Midbrain (tissue), 1 donor: ENCODE measurements around the gene ABCG5.

Source experiments
- DNase-seq: peaks from one replicate; lab custom pipeline; 2025; lab: John Stamatoyannopoulos, UW

The ABCG5 gene

DNA sequence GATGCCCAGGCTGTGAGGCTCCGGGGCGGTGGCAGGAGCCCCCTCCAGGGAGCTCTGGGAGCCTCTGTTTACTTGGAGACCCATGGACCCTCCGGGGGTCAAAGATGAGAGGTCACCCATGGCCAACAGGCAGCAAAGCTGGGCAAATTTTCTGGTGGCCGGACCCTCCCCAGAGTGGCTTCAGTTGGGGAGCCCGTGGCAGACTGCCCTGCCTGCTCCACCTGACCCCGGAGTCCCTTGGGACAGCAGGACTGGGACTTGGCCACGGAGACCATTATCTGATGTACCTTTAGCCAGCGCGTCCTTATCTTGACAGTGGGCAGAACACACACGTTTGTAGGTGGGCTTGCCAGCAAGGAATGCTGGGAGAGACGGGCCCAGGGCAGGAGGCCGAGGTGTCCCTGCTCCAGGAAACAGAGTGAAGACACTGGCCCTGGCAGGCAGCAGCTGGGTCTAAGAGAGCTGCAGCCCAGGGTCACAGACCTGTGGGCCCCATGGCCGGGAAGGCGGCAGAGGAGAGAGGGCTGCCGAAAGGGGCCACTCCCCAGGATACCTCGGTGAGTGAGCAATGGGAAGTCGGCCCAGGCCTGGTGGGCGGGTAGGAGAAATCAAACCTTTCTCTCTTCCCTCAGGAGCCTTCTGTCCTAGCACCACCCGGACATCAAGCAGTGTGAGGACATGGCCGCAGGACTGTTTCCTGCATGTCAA lies at the start of gene ABCG5, which contains the start of gene ABCG8:
ABCG5 (minus strand) TSS at position 280 of the 708 bp plus-strand sequence; CDS start at position 120, 160 bp downstream.
ABCG8 (plus strand) TSS at position 412 of the 708 bp plus-strand sequence; CDS start at position 495, 83 bp downstream.
- no peak for DNase-seq

DNA sequence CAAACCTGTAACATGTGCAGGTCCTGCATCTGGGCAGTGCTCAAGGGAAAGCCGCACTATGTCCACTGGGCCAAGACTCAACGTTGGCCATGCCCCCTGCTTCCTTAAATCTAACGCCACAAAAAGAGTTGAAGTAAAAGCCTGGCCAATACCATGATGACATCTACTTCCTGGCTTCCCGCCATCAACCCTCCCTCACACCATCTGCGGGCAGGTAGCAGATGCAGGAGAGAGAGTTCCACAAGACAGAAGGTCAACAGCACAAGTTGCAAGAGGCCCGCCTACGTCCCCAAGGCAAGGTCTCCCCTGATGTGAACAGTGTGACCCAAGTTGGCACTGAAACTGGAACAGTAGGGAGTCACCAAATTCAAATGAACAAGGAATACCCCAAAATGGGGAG lies 48.5 kb upstream of the ABCG5 start:
- no peak for DNase-seq

DNA sequence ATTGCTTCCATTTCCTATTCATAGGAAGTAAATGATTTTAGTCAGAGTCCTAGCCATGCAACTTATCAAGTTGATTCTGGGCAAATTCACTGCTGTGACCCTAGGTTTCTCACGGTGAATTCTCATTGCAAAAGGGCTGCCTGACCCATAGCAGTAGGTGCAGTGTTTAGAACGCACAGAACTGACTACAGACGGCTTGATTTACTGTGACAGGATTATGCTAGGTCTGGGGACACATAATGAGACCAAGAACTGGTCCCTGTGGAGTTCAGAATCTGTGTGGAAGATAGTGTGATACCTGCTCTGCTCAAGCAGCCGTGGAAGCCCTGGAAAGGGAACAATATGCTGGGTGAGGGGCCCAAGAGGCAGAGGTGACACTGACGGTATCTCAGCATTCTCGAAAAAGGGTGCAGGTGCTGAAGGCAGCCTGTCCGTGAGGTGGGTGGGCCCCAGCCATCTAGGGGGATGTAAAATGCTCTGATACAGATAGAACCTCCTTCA lies 46.5 kb upstream of the ABCG5 start:
- DNase-seq: no peak

DNA sequence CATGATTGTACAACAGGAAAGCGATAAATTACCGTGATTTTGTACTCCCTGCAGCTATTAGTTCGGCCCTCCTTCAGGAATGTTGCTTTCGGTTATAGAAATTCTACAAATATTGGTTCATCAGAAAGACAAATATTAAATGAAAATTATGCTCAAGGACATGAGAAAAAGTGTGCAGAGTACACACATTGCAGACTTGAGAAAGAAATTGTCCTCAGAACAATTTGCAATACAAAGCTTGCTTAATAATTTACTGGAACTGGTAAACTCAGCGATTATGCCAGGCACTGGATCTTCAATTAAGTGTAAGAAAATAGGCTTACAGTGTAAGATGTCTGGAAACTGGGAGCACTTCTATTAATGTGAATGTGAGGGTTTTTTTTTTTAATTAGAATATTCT lies 46.0 kb upstream of the ABCG5 start:
- no peak for DNase-seq

DNA sequence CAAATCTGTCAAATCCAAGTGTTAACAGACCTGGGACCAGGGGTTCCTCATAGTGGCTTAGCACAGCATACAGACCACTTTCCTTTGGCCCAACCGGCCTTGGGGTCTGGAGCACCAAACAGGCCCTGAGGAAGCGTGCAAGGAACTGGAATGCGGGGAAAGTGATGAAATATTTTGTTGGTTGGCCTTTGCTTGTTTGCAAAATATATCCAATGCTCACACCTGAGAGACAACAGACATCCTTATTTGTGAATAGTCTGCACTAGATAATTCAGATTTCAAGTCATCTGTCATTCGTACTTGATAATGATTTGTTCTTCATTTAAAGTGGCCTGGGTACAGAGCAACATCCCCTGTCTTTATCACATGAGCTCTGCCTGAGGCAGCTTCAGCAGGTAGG lies 43.7 kb upstream of the ABCG5 start:
- DNase-seq: no peak

DNA sequence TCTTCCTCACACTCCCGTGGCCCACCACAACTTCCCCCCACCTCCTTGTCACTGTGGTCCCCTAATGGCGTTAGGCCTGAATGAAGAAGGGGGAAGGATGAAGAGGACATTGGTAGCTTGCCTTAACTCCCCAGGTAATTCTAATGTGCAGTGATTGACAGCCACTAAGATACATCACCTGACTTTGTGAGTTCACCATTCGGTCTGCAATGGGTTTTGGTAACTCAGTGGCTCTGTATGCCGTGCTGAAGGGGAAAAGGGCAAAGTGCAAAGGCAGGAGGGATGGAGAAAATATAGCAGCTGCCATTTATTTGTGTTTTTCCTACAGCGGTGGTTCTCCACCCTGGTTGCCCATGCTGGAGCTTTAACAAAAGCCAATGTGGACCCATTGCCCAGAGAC lies 42.3 kb upstream of the ABCG5 start:
- DNase-seq: no peak

DNA sequence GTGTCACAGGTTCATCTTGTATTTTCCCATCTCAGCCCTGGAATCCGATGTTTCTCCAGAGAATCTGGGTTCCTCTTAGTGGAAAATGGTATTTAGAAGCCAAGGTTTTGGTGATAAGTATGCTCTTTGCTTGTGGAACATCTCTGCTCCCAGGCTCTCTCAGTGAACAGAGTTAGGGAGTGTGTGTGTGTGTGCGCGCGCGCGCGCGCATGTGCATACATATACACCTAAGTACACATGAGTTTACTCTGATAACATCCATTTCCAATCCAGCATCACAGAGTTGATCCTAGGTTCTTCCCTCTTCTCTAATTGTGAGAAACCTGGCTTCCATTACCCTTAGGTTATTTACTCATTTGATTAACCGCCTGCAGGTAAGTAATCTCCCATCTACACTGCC lies 41.8 kb upstream of the ABCG5 start:
- DNase-seq: no peak

DNA sequence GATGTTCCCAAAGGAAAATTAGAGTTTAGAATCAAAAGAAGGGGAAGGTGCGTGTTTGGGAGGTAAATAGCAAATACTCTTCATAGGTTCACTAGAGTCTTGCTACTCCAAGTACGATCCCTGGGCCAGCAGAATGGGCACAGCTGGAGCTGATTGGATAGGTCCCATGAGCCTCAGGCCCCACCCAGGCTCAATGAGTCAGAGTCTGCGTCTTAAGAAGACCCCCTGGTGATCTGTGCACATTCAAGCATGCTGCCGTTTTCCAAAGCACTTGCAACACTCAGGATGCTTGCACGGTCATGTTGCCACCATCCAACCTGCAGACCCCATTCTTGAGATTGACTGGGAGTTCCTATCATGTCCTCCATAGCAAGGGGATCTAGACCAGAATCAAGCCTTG lies 40.6 kb upstream of the ABCG5 start:
- no peak for DNase-seq

DNA sequence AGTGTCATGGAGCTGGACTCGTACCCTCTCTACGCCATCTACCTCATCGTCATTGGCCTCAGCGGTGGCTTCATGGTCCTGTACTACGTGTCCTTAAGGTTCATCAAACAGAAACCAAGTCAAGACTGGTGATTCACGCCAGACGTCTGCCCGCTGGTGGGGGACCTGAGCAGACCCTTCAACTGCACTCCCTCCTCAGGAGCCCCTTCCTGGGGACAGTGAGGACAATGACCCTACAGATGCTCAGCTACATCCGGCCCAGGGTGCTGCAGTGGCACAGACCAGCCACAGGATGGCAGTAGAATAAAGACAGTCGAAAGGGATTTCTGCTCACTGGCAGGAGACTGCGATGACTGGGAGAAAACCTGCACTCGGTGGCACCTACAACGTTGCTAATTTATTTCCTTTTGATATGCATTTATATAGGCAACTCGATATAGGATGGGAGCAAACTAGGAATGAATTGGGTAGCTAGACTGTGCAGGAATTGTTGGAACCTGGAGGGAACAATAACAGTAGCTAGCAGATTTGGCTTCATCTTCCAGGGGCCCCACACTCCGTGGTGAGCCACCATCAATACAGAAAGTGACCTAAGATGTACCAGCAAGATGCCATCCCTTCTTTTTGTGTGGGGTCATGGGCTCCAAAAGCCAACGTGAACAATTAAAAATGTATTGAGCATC lies 39.3 kb upstream of the ABCG5 start:
- peak; percentile 68 for DNase-seq

DNA sequence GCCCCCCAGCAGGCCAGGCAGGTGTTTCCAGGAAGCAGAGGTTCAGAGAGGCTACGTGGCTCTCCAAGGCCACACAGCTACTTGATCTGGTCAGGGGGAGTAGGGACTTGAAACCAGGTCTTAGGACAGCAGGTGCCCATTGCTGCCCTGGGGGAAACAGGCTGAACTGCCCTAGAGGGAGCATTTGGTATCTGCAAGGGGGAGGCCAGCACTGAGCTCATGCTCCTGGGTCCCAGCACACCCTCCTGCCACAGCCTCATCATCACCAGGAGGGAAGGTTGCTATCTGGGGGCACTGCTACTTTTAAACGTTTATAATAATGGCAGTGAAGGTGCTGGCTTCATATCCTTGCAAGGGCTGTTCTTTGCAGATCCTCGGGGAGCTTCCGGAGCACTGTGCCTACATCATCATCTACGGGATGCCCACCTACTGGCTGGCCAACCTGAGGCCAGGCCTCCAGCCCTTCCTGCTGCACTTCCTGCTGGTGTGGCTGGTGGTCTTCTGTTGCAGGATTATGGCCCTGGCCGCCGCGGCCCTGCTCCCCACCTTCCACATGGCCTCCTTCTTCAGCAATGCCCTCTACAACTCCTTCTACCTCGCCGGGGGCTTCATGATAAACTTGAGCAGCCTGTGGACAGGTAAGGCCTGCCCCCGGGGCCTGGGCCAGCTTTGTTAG lies 36.3 kb upstream of the ABCG5 start:
- no peak for DNase-seq

DNA sequence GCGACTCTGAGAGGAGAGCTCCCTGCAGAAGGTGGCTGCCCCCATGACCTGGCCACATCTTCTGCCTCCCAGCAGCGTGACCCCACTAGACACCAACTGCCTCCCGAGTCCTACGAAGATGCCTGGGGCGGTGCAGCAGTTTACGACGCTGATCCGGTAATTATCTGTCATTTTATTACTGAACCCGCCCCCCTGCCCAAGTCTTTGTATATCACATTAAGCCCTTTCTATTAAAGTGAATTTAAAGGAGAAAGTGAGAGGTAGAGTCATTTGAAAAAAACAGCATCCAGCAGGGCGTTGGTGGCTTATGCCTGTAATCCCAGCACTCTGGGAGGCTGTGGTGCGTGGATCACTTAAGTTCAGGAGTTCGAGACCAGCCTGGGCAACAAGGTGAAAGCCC lies 33.5 kb upstream of the ABCG5 start:
- no peak for DNase-seq

DNA sequence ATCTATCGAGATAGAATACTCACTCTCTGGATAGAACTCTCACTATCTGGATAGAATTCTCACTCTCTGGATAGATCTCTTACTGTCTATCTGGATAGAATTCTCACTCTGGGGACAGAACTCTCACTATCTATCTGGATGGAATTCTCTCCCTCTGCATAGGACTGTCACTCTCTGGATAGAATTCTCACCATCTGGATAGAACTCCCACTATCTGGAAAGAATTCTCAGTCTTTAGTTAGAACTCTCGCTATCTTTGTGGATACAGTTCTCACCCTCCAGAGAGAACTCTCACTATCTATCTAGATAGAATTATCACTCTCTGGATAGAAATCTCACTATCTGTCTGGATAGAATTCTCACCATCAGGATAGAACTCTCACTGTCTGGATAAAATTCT lies 16.7 kb upstream of the ABCG5 start:
- no peak for DNase-seq

DNA sequence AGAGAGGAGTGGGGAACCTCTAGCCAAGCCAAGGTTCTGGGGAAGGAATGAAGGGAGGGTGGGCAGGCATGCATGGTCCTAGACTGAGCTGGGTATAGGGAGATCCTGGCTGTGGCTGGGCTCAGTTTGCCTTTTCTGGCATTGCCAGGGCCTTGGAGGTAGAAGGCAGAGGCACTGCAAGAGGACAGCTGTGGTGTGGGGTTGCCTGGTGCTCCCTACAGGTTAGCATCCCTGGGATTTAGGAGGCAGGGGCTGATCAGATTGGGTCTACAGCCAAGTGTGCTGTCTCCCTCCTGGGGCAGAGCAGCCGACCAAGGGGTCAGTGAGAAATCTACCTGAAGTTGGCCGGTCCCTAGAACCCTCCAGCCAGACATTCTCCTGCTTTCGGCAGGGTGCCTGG lies 16.0 kb upstream of the ABCG5 start:
- DNase-seq: no peak

DNA sequence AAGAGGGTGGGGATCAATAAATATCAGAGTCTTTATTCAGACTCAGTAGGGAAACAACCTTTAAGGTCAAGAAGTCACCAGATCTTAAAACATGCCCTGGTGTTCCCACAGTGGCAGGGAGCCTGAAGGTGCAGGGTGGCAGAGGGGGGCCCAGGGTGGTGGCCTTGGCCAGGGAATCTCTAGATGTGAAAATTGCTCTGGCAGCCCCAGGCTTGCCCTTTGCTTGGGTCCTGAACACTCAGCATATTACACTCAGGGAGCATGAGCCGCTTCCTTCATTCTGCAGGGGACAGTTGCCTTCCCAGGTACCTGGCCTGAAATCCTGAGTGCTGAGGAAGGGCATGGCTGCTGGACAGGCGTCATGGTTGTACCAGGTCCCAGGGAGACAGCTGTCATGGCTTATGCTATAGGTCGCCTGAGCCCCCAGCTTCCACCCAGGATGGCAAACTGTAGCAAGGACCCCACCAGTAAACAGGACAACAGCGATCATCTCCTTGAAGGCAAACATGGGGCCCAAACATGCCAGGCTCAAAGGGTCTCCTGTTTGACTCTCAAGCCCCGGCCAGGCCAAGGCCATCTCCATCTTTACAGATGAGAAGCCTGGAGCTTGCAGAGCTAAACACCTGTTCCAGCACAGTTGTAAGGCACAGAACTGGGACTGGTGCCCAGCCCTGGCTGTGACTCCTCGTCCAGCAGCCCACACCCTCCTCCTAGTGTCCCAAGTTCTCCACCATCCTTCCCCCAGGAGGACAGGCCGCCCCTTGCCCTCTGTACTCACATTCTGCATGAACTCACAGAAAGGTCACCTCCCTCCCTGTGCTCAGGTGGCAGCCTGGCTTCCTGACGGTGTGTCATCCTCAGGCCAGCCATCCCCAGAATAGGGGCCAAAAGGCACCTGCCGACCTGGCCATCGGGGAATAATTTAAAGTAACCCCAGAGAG lies 14.8 kb upstream of the ABCG5 start:
- no peak for DNase-seq

DNA sequence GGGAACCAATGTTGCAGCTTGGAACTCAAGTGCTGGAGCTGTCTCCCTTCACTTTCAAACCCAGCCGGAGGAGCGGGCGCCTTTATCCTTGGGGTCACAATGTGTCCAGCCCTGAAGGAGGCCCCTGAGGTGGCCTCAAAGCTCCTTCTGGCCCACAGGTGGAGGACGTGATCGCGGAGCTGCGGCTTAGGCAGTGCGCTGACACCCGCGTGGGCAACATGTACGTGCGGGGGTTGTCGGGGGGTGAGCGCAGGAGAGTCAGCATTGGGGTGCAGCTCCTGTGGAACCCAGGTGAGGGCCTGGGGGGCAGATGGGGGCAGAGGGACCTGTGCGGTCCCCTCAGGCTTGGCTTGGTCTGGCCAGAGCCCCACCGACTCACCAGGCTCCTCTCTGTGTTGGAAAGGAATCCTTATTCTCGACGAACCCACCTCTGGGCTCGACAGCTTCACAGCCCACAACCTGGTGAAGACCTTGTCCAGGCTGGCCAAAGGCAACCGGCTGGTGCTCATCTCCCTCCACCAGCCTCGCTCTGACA lies 13.6 kb upstream of the ABCG5 start:
- DNase-seq: no peak

DNA sequence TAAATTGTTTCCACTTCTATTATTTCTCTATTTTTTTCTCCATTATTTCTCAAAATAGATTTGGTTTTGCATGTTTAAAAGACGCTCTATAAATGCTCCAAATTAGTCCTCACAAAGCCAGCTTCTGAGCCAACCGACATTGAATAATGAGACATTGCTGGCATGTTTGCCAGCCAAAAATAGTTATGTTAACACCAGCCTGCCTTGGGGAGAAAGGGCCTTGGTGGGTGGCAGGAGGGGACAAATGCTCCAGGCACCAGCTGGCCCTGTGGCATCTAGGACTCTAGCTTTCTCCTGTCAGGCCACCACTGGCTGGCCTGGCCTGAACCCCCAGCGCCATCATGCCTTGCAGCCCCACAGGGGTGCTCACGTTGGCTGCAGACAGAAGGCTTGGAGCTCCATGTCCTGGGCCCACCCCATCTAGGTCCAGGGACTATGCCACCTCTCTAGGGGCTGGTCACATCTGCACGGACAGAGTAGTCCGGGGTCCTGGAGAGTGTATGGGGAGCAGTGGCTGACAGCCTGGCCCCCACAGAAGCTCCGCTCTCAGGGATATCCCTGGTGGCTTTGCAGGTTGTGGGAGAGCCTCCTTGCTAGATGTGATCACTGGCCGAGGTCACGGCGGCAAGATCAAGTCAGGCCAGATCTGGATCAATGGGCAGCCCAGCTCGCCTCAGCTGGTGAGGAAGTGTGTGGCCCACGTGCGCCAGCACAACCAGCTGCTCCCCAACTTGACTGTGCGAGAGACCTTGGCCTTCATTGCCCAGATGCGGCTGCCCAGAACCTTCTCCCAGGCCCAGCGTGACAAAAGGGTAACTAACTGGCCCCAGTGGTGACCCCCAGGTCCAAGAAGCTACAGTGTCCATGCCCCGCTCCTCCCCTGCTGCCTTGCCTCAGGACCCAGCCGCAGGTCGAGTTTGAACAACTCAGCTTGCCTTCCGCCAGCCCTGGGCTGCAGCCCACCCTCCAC lies 12.7 kb upstream of the ABCG5 start:
- no peak for DNase-seq

DNA sequence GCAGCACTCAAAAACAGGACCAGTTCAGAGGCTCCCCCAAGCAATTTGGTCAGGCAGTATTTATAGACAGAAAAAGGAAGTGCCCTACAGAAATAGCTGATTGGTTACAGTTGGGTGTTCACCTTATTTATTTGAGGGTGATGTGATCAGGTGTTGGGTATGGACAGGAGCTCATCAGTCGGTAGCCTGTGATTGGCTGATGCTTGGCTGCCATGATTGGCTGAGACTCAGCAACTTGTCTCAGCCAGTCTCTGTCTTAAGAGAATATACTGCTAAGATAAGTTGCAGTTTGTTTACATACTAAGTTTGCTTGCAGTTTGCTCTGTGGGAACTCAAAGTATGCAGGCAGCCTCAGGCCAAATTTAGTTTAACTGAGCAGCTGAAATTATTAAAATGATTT lies 9.6 kb upstream of the ABCG5 start:
- DNase-seq: no peak

DNA sequence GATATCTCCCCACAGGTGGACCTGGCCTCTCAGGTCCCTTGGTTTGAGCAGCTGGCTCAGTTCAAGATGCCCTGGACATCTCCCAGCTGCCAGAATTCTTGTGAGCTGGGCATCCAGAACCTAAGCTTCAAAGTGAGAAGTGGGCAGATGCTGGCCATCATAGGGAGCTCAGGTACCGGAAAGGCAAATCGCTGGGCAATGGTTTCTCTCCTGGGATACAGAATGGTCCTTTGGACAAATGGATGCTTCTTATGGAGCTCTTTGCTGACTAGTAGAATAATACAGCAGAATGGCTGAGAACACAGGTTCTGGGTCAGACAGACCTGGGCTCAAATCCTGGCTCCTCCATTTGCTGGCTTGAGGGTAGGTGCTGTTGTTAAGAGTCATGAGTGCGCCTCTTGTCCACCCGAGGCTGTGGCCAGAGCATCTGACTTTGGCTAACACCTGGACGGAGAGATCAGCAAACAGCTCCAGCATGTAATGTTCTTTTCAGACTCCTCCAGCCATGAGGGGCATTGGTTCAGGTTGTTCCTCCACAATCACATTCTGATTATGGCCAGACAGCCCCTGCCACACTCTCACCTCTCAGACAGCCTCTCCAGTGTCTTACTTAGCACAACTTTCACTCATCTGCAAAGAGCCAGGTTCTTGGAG lies 7.6 kb upstream of the ABCG5 start:
- no peak for DNase-seq

DNA sequence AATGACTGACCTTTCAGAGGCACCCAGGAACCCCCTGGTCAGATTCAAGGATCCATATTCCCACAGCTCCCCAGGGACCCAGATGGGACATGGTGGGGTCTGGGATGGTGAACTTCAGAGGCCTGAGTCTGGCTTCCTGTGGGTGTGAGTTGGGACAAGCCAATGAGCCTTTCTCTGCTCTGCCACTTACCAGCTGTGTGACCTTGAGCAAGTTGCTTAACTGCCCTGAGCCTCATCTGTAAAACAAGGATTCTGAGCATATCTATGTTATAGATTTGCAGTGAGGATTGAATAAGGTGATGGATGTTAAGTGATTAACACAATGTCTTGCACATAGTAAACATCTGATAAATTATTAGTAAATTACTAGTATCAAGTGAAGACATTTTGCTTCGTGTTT lies 6.5 kb upstream of the ABCG5 start:
- DNase-seq: no peak

DNA sequence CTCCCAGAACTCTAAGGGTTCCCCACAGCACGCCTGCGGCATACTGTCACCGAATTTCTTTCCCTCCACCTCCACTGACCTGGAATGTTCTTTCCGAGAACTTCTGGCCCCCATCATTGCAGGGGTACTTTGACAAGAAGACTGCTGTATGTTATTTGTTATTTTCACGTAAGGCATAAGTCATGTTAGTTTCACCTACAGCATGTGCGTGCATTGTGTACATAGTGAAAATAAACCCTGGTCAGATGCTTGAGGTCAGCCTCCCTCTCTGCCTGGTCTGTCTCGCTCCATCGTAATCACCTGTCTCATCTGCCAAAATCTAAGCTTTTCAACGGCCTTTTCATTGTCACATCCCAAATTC lies 4.2 kb upstream of the ABCG5 start:
- no peak for DNase-seq
